Uterus (tissue), 2 donors: ENCODE results near the gene IZUMO2.

Experiments
- CTCF ChIP-seq, 4 experiments: fragments of 200-600 bp in 2 of 4; fragments of 450-650 bp in 2 of 4; sonication (generic) in 2 of 4; IDR thresholded peaks; one replicate each; pipeline ENCODE4 v1.5.1; 2016 to 2019; ENCODE audit warnings: antibody characterized with exemption in 4 of 4, mild to moderate bottlenecking in 2 of 4, moderate library complexity in 1 of 4
- POLR2A ChIP-seq, 2 donors: fragments of 450-650 bp; IDR thresholded peaks; one replicate each; pipeline ENCODE4 v1.6.1; 2016; ENCODE audit warnings: antibody characterized with exemption in 2 of 2, mild to moderate bottlenecking in 1 of 2, moderate library complexity in 1 of 2

GRCh38 chr19:50158577-50158976, 4.5 kb downstream of the IZUMO2 start:
- TF ChIP-seq CTCF (IDR thresholded peaks at IDR 0.05) (no peak), POLR2A (IDR thresholded peaks at IDR 0.05) (no peak)
